HepG2 (cell line): ENCODE results near the gene PRKACG.

Experiments
- CTCF ChIP-seq: sonication (generic); formaldehyde crosslinking; IDR thresholded peaks from 2 replicates; pipeline ENCODE4 v1.5.0; 2020; ENCODE audit warnings: mild to moderate bottlenecking, missing genetic modification reagents, moderate library complexity
- NKX3-1 ChIP-seq: sonication (generic); formaldehyde crosslinking; IDR thresholded peaks from 2 replicates; pipeline ENCODE4 v1.5.0; 2020; ENCODE audit warnings: missing genetic modification reagents
- POLR2AphosphoS5 ChIP-seq: IDR thresholded peaks from 2 replicates; pipeline ENCODE4 v1.6.1; 2012; ENCODE audit warnings: low read depth, low read length
- USF2 ChIP-seq, 2 experiments: sonication (generic) in 1 of 2; formaldehyde crosslinking in 1 of 2; IDR thresholded peaks; 2 replicates each; pipeline versions ENCODE4 v1.5.1 to v1.6.1; 2011 to 2020; ENCODE audit warnings: borderline replicate concordance in 1 of 2, low read depth in 1 of 2, low read length in 1 of 2, mild to moderate bottlenecking in 1 of 2, missing genetic modification reagents in 1 of 2, moderate library complexity in 1 of 2
- ZNF138 ChIP-seq: sonication (generic); formaldehyde crosslinking; IDR thresholded peaks from 2 replicates; pipeline ENCODE4 v1.5.0; 2020; ENCODE audit warnings: mild to moderate bottlenecking, low read depth, missing genetic modification reagents
- ZNF576 ChIP-seq: sonication (generic); formaldehyde crosslinking; IDR thresholded peaks from 2 replicates; pipeline ENCODE4 v1.4.0; 2020; ENCODE audit warnings: mild to moderate bottlenecking, missing genetic modification reagents
- TF ChIP-seq, protein P1 (sequence below), 2 experiments: fragments of 450-650 bp in 1 of 2; sonication (generic) in 1 of 2; formaldehyde crosslinking; IDR thresholded peaks; 2 replicates each; pipeline versions ENCODE4 v1.5.0 to v1.8.0; 2020 to 2022; ENCODE audit warnings: mild to moderate bottlenecking in 1 of 2, missing genetic modification reagents in 1 of 2
- TF ChIP-seq, protein P2 (sequence below), 2 experiments: IDR thresholded peaks; 2 replicates each; pipeline ENCODE4 v1.6.1; 2011 to 2012; ENCODE audit warnings: low read length in 2 of 2, borderline replicate concordance in 1 of 2, low read depth in 1 of 2, mild to moderate bottlenecking in 1 of 2, moderate library complexity in 1 of 2

- TF ChIP-seq NKX3-1 (CRISPR knock-in tag), result no peak
- TF ChIP-seq ZNF138 (CRISPR knock-in tag), result no peak
- TF ChIP-seq CTCF, result no peak
- TF ChIP-seq POLR2AphosphoS5, result no peak
- TF ChIP-seq ZNF576 (CRISPR knock-in tag), result no peak
- TF ChIP-seq, protein P1, sequence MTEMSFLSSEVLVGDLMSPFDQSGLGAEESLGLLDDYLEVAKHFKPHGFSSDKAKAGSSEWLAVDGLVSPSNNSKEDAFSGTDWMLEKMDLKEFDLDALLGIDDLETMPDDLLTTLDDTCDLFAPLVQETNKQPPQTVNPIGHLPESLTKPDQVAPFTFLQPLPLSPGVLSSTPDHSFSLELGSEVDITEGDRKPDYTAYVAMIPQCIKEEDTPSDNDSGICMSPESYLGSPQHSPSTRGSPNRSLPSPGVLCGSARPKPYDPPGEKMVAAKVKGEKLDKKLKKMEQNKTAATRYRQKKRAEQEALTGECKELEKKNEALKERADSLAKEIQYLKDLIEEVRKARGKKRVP (CRISPR knock-in tag; IDR thresholded peaks at IDR 0.05), result no peak
- no peak for TF ChIP-seq USF2 (IDR thresholded peaks at IDR 0.05; ENCODE audit: low read depth, low read length)
- TF ChIP-seq USF2 (CRISPR knock-in tag; IDR thresholded peaks at IDR 0.05; ENCODE audit: borderline replicate concordance), result no peak
- TF ChIP-seq, protein P2, sequence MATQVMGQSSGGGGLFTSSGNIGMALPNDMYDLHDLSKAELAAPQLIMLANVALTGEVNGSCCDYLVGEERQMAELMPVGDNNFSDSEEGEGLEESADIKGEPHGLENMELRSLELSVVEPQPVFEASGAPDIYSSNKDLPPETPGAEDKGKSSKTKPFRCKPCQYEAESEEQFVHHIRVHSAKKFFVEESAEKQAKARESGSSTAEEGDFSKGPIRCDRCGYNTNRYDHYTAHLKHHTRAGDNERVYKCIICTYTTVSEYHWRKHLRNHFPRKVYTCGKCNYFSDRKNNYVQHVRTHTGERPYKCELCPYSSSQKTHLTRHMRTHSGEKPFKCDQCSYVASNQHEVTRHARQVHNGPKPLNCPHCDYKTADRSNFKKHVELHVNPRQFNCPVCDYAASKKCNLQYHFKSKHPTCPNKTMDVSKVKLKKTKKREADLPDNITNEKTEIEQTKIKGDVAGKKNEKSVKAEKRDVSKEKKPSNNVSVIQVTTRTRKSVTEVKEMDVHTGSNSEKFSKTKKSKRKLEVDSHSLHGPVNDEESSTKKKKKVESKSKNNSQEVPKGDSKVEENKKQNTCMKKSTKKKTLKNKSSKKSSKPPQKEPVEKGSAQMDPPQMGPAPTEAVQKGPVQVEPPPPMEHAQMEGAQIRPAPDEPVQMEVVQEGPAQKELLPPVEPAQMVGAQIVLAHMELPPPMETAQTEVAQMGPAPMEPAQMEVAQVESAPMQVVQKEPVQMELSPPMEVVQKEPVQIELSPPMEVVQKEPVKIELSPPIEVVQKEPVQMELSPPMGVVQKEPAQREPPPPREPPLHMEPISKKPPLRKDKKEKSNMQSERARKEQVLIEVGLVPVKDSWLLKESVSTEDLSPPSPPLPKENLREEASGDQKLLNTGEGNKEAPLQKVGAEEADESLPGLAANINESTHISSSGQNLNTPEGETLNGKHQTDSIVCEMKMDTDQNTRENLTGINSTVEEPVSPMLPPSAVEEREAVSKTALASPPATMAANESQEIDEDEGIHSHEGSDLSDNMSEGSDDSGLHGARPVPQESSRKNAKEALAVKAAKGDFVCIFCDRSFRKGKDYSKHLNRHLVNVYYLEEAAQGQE (IDR thresholded peaks at IDR 0.05; ENCODE audit: borderline replicate concordance in 1 of 2, low read depth in 1 of 2, low read length in 2 of 2), result no peak
Measured at GRCh38 chr9:68980341-68980914, 33.5 kb downstream of the PRKACG start.
